Measurements from ENCODE around the gene TGFA.

TGFA gene

GRCh38 chr2:70518557-70518956 lies 35.1 kb downstream of the TGFA start:
- no peak overlapping the region for H3K4me3 ChIP-seq (ENCODE audit: low read length)
- no peak for DNase-seq (ENCODE audit: low read depth)
- no peak for TF ChIP-seq CTCF (conservative IDR thresholded peaks at IDR 0.05; ENCODE audit: low read length)

- no peak for TF ChIP-seq CTCF (conservative IDR thresholded peaks at IDR 0.05; ENCODE audit: low read length)
- DNase-seq (ENCODE audit: low read depth) = no peak
- H3K4me3 ChIP-seq (ENCODE audit: low read length) = no peak overlapping the region
Observed at GRCh38 chr2:70517804-70518203, 35.8 kb downstream of the TGFA start.

- peak; percentile 62 for DNase-seq (ENCODE audit: low read depth)
- no peak for TF ChIP-seq CTCF (conservative IDR thresholded peaks at IDR 0.05; ENCODE audit: low read length)
- no peak overlapping the region for H3K4me3 ChIP-seq (ENCODE audit: low read length)
Observed at GRCh38 chr2:70516596-70516995, 37.0 kb downstream of the TGFA start.

GRCh38 chr2:70515938-70516337 lies 37.7 kb downstream of the TGFA start:
- no peak for TF ChIP-seq CTCF (conservative IDR thresholded peaks at IDR 0.05; ENCODE audit: low read length)
- DNase-seq (ENCODE audit: low read depth) = peak; percentile 24
- H3K4me3 ChIP-seq (ENCODE audit: low read length) = no peak overlapping the region

- DNase-seq (ENCODE audit: low read depth) = no peak
- TF ChIP-seq CTCF (conservative IDR thresholded peaks at IDR 0.05; ENCODE audit: low read length) = no peak
- H3K4me3 ChIP-seq (ENCODE audit: low read length) = no peak overlapping the region
Observed at GRCh38 chr2:70514612-70515055, 39.0 kb downstream of the TGFA start.

GRCh38 chr2:70513738-70514137 lies 39.9 kb downstream of the TGFA start:
- no peak for DNase-seq (ENCODE audit: low read depth)
- no peak for TF ChIP-seq CTCF (conservative IDR thresholded peaks at IDR 0.05; ENCODE audit: low read length)
- H3K4me3 ChIP-seq (ENCODE audit: low read length) = no peak overlapping the region

- H3K4me3 ChIP-seq (ENCODE audit: low read length) = no peak overlapping the region
- DNase-seq (ENCODE audit: low read depth) = no peak
- TF ChIP-seq CTCF (conservative IDR thresholded peaks at IDR 0.05; ENCODE audit: low read length) = no peak
Observed at GRCh38 chr2:70511971-70512729, 41.5 kb downstream of the TGFA start.

Data from AG10803 (cell line).